Naive B cell (primary cell): ENCODE data around the gene HMGB3. TPM values are rescaled to one million over a fixed set of nuclear protein-coding genes. Genes with fewer than 3 reads are reported as not detected.
"Not testable (repeated sequence)": the region's sequence is repeated elsewhere in the genome, so short reads cannot be mapped to it uniquely, and the experiment has no call there.

Experiments
- ATAC-seq, 2 donors: fragments of 150-1000 bp; cut with Tn5 transposase; 2 replicates each; pipeline ENCODE4 v1.10.0; 2021; ENCODE audit warnings: low read depth in 2 of 2, mild to moderate bottlenecking in 2 of 2, moderate library complexity in 2 of 2
- DNase-seq: peaks from one replicate; pipeline ENCODE4 v3.0.0; 2022
- H3K27ac Mint-ChIP-seq, 6 donors: one replicate each; pipeline ENCODE4 v1.8.0; 2020 to 2022; ENCODE audit warnings: mild to moderate bottlenecking in 6 of 6, mixed read lengths in 6 of 6, moderate library complexity in 5 of 6, inconsistent platforms in 2 of 6
- H3K27me3 Mint-ChIP-seq, 3 donors: one replicate each; pipeline ENCODE4 v1.8.0; 2021 to 2022; ENCODE audit warnings: mixed read lengths in 3 of 3, mild to moderate bottlenecking in 1 of 3
- H3K36me3 Mint-ChIP-seq, 2 donors: one replicate each; pipeline ENCODE4 v1.8.0; 2020 to 2022; ENCODE audit warnings: mixed read lengths in 2 of 2, inconsistent platforms in 1 of 2, mild to moderate bottlenecking in 1 of 2
- H3K4me1 Mint-ChIP-seq, 3 donors: one replicate each; pipeline ENCODE4 v1.8.0; 2020 to 2022; ENCODE audit warnings: mixed read lengths in 3 of 3, inconsistent platforms in 1 of 3, mild to moderate bottlenecking in 1 of 3, moderate library complexity in 1 of 3
- H3K4me3 Mint-ChIP-seq, 8 donors: one replicate each; pipeline ENCODE4 v1.8.0; 2020 to 2022; ENCODE audit warnings: mild to moderate bottlenecking in 8 of 8, mixed read lengths in 8 of 8, moderate library complexity in 8 of 8, inconsistent platforms in 2 of 8
- H3K9me3 Mint-ChIP-seq, 7 donors: one replicate each; pipeline ENCODE4 v1.8.0; 2020 to 2022; ENCODE audit warnings: mixed read lengths in 7 of 7, mild to moderate bottlenecking in 5 of 7, inconsistent platforms in 2 of 7, moderate library complexity in 1 of 7
- polyA plus RNA-seq, 6 donors: library from polyadenylated mRNA; unstranded; fragments of 300-500 nt; fragmentation: Illumina TruSeq; gene quantifications; one replicate each; pipeline ENCODE4 v1.2.3, GENCODE V29; 2021; ENCODE audit warnings: low read depth in 6 of 6

Gene HMGB3
- polyA plus RNA-seq, 6 donors from 2014 or later: 0.16 to 2.5 (median 0.48) TPM; not detected in 1

- no peaks in the 10 kb centered on the region for H3K36me3 Mint-ChIP-seq
- peak; percentile 7 for DNase-seq
- H3K4me1 Mint-ChIP-seq: peaks cover 8 to 11% (median 9%) of the 10 kb centered on the region in 3 donors
- ATAC-seq: peak; percentile 8 to 11
- H3K27ac Mint-ChIP-seq: no peak overlapping the region
- H3K4me3 Mint-ChIP-seq: peak overlapping the region in 1 of 8 donors; percentile 68
- peaks cover 0 to 4% (median 0%) of the 10 kb centered on the region in 7 donors for H3K9me3 Mint-ChIP-seq
- peaks cover 9 to 17% (median 10%) of the 10 kb centered on the region in 3 donors for H3K27me3 Mint-ChIP-seq
These were observed 510 bp downstream of the HMGB3 start for GRCh38 chrX:150983521-150984168.

GRCh38 chrX:150984169-150984824, 1.2 kb downstream of the HMGB3 start:
- Mint-ChIP-seq H3K36me3 (no peaks in the 10 kb centered on the region), H3K9me3 (peaks cover 0 to 4% (median 0%) of the 10 kb centered on the region in 7 donors), H3K27me3 (peaks cover 9 to 17% (median 10%) of the 10 kb centered on the region in 3 donors), H3K27ac (peak overlapping the region in 2 of 6 donors; percentile 36 to 74), H3K4me3 (peak overlapping the region; percentile 73 to 93 (median 86)), H3K4me1 (peaks cover 8 to 11% (median 9%) of the 10 kb centered on the region in 3 donors)
- DNase-seq (peak; percentile 7), ATAC-seq (peak in 1 of 2 donors; percentile 6)

GRCh38 chrX:150987687-150988086, 4.6 kb downstream of the HMGB3 start:
- H3K4me1 Mint-ChIP-seq, H3K9me3 Mint-ChIP-seq, H3K4me3 Mint-ChIP-seq: not testable (repeated sequence)

DNA sequence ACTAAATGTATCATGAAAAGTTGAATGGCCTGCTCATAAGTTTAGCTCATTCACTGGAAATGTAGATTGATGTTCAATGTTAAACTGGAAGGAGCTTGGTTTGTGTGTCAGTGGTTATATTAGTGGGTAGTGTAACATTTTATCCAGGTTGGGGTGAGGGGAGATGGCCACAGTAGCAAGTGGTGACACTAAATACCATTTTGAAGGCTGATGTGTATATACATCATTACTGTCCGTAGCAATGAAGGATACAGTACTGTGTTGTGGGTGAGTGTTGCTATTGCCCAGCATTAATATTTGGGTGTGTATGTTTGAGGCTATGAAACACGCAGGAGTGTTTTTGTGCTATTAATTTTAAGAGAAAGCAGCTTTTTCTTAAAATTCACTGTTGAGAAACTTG, 6.3 kb downstream of the HMGB3 start:
- H3K36me3 Mint-ChIP-seq: no peaks in the 10 kb centered on the region
- ATAC-seq: no peak
- H3K4me3 Mint-ChIP-seq: no peak overlapping the region
- H3K9me3 Mint-ChIP-seq: peaks cover 0 to 4% (median 0%) of the 10 kb centered on the region in 7 donors
- no peak for DNase-seq
- H3K27ac Mint-ChIP-seq: no peak overlapping the region
- H3K27me3 Mint-ChIP-seq: peaks cover 10 to 17% (median 14%) of the 10 kb centered on the region in 3 donors
- H3K4me1 Mint-ChIP-seq: peaks cover 6 to 9% (median 8%) of the 10 kb centered on the region in 3 donors

More at GRCh38 chrX:150987687-150988086, 4.6 kb downstream of the HMGB3 start:
- not testable (repeated sequence) for DNase-seq, H3K36me3 Mint-ChIP-seq, ATAC-seq, H3K27ac Mint-ChIP-seq
- H3K27me3 Mint-ChIP-seq: peaks cover 10 to 17% (median 14%) of the 10 kb centered on the region in 3 donors

GRCh38 chrX:150990910-150991309, 7.8 kb downstream of the HMGB3 start:
- H3K36me3 Mint-ChIP-seq: no peaks in the 10 kb centered on the region
- no peaks in the 10 kb centered on the region for H3K4me1 Mint-ChIP-seq
- DNase-seq (no peak), ATAC-seq (no peak)
- no peak overlapping the region for H3K4me3 Mint-ChIP-seq
- H3K27me3 Mint-ChIP-seq: peaks cover 1 to 9% (median 5%) of the 10 kb centered on the region in 3 donors
- peaks cover 0 to 2% (median 0%) of the 10 kb centered on the region in 7 donors for H3K9me3 Mint-ChIP-seq
- no peak overlapping the region for H3K27ac Mint-ChIP-seq

- no peak for ATAC-seq
- H3K36me3 Mint-ChIP-seq: no peaks in the 10 kb centered on the region
- no peak overlapping the region for H3K4me3 Mint-ChIP-seq
- H3K4me1 Mint-ChIP-seq: no peaks in the 10 kb centered on the region
- H3K27me3 Mint-ChIP-seq: no peaks in the 10 kb centered on the region
- no peak overlapping the region for H3K27ac Mint-ChIP-seq
- DNase-seq: no peak
- peaks cover 0 to 3% (median 0%) of the 10 kb centered on the region in 7 donors for H3K9me3 Mint-ChIP-seq
These were observed 17.8 kb downstream of the HMGB3 start for GRCh38 chrX:151000861-151001331.

GRCh38 chrX:151004085-151004484, 20.9 kb downstream of the HMGB3 start:
- no peak overlapping the region for H3K4me3 Mint-ChIP-seq
- ATAC-seq: no peak

DNA sequence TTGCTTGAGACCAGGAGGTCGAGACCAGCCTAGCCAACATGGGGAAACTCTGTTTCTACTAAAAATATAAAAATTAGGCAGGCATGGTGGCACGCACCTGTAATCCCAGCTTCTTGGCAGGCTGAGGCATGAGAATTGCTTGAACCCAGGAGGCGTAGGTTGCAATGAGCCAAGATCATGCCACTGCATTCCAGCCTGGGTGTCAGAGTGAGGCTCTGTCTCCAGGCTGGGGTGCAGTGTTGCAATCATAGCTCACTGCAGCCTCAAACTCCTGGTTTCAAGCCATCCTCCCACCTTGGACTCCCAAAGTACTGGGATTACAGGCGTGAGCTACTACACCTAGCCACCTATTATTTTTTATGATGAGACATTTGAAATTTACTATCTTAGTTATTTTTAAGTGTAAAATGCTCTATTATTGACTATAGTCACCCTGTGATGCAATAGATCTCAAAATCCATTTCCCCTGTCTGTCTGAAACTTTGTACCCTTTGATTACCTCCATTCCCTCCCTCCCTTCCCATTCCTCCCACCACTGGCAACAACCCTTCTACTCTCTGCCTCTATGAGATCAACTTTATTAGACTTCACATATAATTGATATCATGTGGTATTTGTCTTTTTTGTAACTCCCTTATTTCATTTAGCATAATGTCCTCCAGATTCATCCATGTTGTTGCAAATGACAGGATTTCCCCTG, 23.4 kb downstream of the HMGB3 start:
- H3K4me3 Mint-ChIP-seq: no peak overlapping the region
- H3K36me3 Mint-ChIP-seq: peaks cover 0 to 7% of the 10 kb centered on the region in 2 donors
- ATAC-seq: no peak

More at GRCh38 chrX:151004085-151004484, 20.9 kb downstream of the HMGB3 start:
- H3K4me1 Mint-ChIP-seq: no peaks in the 10 kb centered on the region
- no peak overlapping the region for H3K27ac Mint-ChIP-seq
- peaks cover under 1 to 8% (median 4%) of the 10 kb centered on the region in 7 donors for H3K9me3 Mint-ChIP-seq
- H3K36me3 Mint-ChIP-seq: peaks cover 0 to 7% of the 10 kb centered on the region in 2 donors
- H3K27me3 Mint-ChIP-seq: peaks cover 0 to 8% (median 0%) of the 10 kb centered on the region in 3 donors
- no peak for DNase-seq

GRCh38 chrX:151009582-151009981, 26.4 kb downstream of the HMGB3 start:
- no peak for ATAC-seq
- Mint-ChIP-seq H3K36me3 (peaks cover 0 to 7% of the 10 kb centered on the region in 2 donors), H3K9me3 (peaks cover 7 to 37% (median 20%) of the 10 kb centered on the region in 7 donors), H3K4me1 (no peaks in the 10 kb centered on the region), H3K27me3 (peaks cover 0 to 17% (median 0%) of the 10 kb centered on the region in 3 donors), H3K4me3 (no peak overlapping the region), H3K27ac (no peak overlapping the region)
- no peak for DNase-seq

More for the DNA sequence above, 23.4 kb downstream of the HMGB3 start:
- DNase-seq: no peak
- no peak overlapping the region for H3K27ac Mint-ChIP-seq
- H3K4me1 Mint-ChIP-seq: no peaks in the 10 kb centered on the region
- peaks cover 0 to 17% (median 0%) of the 10 kb centered on the region in 3 donors for H3K27me3 Mint-ChIP-seq
- peaks cover 2 to 15% (median 7%) of the 10 kb centered on the region in 7 donors for H3K9me3 Mint-ChIP-seq

GRCh38 chrX:151013164-151013743, 30.1 kb downstream of the HMGB3 start:
- no peak overlapping the region for H3K4me3 Mint-ChIP-seq
- peaks cover 3 to 29% (median 17%) of the 10 kb centered on the region in 7 donors for H3K9me3 Mint-ChIP-seq
- H3K27me3 Mint-ChIP-seq: peaks cover 0 to 18% (median 0%) of the 10 kb centered on the region in 3 donors
- no peaks in the 10 kb centered on the region for H3K4me1 Mint-ChIP-seq
- H3K36me3 Mint-ChIP-seq: no peaks in the 10 kb centered on the region
- no peak overlapping the region for H3K27ac Mint-ChIP-seq
- DNase-seq (no peak), ATAC-seq (no peak)

DNA sequence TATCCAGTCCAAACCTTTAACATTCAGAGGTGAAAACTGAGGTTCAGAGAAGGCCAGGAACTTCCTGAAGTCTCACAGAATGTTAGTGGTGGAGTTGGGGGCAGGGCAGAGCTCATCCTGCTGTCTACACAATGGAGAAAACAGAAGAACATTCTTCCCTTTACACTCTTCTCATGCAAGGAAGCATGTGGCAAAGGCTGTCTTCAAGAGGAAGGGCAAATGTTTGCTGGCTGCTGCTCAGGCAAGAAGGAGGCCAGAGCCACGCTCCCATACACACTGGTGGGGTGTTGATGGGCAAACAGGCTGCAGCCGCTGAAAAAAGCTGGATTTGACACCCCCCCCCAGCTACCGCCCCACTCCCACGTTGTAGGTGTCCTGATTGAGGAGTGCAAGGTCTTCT, 32.5 kb downstream of the HMGB3 start:
- H3K27ac Mint-ChIP-seq: no peak overlapping the region
- DNase-seq: no peak
- H3K4me1 Mint-ChIP-seq: no peaks in the 10 kb centered on the region
- no peak for ATAC-seq
- peaks cover 3 to 36% (median 15%) of the 10 kb centered on the region in 7 donors for H3K9me3 Mint-ChIP-seq
- peaks cover 0 to 12% (median 0%) of the 10 kb centered on the region in 3 donors for H3K27me3 Mint-ChIP-seq
- no peaks in the 10 kb centered on the region for H3K36me3 Mint-ChIP-seq
- H3K4me3 Mint-ChIP-seq: no peak overlapping the region

- Mint-ChIP-seq H3K9me3 (peaks cover 0 to 8% (median 0%) of the 10 kb centered on the region in 7 donors), H3K27ac (no peak overlapping the region), H3K27me3 (peaks cover 0 to 8% (median 0%) of the 10 kb centered on the region in 3 donors), H3K4me3 (no peak overlapping the region), H3K36me3 (no peaks in the 10 kb centered on the region), H3K4me1 (no peaks in the 10 kb centered on the region)
- no peak for ATAC-seq
- no peak for DNase-seq
These were observed 36.7 kb downstream of the HMGB3 start for GRCh38 chrX:151019856-151020255.

GRCh38 chrX:151030845-151031244, 47.7 kb downstream of the HMGB3 start:
- Mint-ChIP-seq H3K4me1 (no peaks in the 10 kb centered on the region), H3K9me3 (peaks cover 0 to 10% (median 0%) of the 10 kb centered on the region in 7 donors), H3K27me3 (peaks cover 16 to 29% (median 16%) of the 10 kb centered on the region in 3 donors), H3K36me3 (no peaks in the 10 kb centered on the region), H3K27ac (no peak overlapping the region), H3K4me3 (peak overlapping the region in 1 of 8 donors; percentile 27)
- no peak for ATAC-seq
- no peak for DNase-seq
